Right atrium auricular region (tissue), 2 donors: ENCODE results near the gene TRANK1. TPM values are rescaled to one million over a fixed set of nuclear protein-coding genes. Genes with fewer than 3 reads are reported as not detected.

Source experiments
- DNase-seq: peaks from one replicate; pipeline ENCODE4 v3.0.0-alpha.2; 2019; ENCODE audit warnings: low spot score
- H3K27ac ChIP-seq, 2 donors: fragments of 200-600 bp; sonication (generic); 1 replicate in 1 of 2; 2 replicates in 1 of 2; pipeline ENCODE4 v1.5.1; 2016 to 2019
- H3K27me3 ChIP-seq, 2 donors: fragments of 200-600 bp; sonication (generic); one replicate each; pipeline versions ENCODE4 v1.5.1 to v1.6.0; 2017 to 2019
- H3K36me3 ChIP-seq: fragments of 200-600 bp; sonication (generic); one replicate; pipeline ENCODE4 v1.5.1; 2016
- H3K4me1 ChIP-seq, 2 donors: fragments of 200-600 bp; sonication (generic); one replicate each; pipeline versions ENCODE4 v1.5.1 to v1.6.0; 2017 to 2019
- H3K4me3 ChIP-seq, 2 donors: fragments of 200-600 bp; sonication (generic); 1 replicate in 1 of 2; 2 replicates in 1 of 2; pipeline ENCODE4 v1.5.1; 2017 to 2019; ENCODE audit warnings: mild to moderate bottlenecking in 1 of 2, moderate library complexity in 1 of 2
- H3K9me3 ChIP-seq, 2 donors: fragments of 200-600 bp; sonication (generic); one replicate each; pipeline ENCODE4 v1.5.1; 2019
- total RNA-seq, 2 donors: library from RNA; depleted of rRNA; stranded (reverse); fragments of >200 nt; gene quantifications; one replicate each; pipeline ENCODE4 v1.1.0, GENCODE V29; 2016
- TF ChIP-seq, protein P1 (sequence below), 2 donors: fragments of 200-600 bp; sonication (generic); IDR thresholded peaks; one replicate each; pipeline ENCODE4 v1.5.1; 2019; ENCODE audit warnings: antibody characterized with exemption in 2 of 2

The TRANK1 gene
- total RNA-seq, 2 donors from 2014 or later, result 5.7 to 10.3 TPM

DNA sequence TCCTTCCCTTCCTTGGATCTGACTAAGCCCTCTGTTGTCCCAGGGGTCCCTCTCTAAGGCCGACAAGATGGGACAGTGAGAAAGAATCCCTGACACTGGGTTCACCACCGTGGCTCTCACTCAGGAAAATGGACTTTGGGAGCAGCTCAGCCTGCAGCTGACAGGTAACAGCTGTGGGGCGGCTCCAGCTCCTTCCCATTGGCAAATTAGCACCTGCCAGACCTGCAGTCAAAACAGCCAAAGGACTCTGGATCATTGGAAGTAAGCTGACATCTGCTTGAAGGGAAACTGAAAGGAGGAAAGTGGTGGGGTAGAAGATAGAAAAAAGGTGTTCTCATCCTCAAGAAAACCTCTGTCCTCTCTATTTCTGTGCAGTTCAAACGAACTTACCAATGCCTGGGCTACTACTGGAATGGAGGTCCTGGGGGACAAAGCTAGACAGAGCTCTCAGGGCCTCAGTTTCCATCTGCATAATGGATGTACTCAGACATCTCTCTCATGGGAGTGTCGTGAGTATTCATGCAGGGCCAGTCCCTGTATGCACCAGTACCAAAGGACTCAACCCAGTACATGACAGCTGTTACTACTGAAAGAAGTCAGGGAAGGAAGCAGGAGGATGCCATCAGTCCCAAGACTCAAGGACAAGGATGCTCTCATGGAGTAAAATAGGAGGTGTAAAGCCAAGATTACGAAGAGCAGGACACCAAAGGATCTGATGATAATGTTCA is 126.9 kb downstream of the TRANK1 start:
- no peak for DNase-seq
- Histone ChIP-seq H3K4me3 (no peak overlapping the region), H3K27me3 (no peaks in the 10 kb centered on the region), H3K9me3 (no peaks in the 10 kb centered on the region), H3K4me1 (peaks cover 0 to 23% of the 10 kb centered on the region in 2 donors), H3K36me3 (no peaks in the 10 kb centered on the region), H3K27ac (no peak overlapping the region)
- TF ChIP-seq, protein P1, sequence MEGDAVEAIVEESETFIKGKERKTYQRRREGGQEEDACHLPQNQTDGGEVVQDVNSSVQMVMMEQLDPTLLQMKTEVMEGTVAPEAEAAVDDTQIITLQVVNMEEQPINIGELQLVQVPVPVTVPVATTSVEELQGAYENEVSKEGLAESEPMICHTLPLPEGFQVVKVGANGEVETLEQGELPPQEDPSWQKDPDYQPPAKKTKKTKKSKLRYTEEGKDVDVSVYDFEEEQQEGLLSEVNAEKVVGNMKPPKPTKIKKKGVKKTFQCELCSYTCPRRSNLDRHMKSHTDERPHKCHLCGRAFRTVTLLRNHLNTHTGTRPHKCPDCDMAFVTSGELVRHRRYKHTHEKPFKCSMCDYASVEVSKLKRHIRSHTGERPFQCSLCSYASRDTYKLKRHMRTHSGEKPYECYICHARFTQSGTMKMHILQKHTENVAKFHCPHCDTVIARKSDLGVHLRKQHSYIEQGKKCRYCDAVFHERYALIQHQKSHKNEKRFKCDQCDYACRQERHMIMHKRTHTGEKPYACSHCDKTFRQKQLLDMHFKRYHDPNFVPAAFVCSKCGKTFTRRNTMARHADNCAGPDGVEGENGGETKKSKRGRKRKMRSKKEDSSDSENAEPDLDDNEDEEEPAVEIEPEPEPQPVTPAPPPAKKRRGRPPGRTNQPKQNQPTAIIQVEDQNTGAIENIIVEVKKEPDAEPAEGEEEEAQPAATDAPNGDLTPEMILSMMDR (IDR thresholded peaks at IDR 0.05), result no peak

DNA sequence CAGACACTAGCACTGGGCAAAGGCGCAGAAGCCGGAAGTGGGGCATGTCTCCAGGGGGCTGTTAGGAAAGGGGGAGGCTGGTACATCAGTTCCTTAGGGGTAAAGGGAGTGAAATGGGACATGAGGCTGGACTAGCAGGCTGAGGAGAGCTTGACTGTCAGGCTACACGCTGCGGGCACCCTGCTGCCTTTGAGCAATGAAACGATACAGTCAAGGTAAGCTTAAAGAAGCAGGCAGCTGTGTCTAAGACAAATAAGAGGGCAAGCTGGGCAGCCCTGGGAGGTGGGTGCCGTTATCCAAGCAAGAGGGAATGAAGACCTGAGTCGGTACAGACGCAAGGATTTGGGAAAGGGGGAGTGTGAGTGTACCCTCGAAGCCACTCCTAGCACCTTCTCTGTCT is 129.5 kb downstream of the TRANK1 start:
- Histone ChIP-seq H3K27ac (no peak overlapping the region), H3K27me3 (no peaks in the 10 kb centered on the region), H3K4me3 (no peak overlapping the region), H3K36me3 (no peaks in the 10 kb centered on the region), H3K4me1 (peaks cover 0 to 23% of the 10 kb centered on the region in 2 donors), H3K9me3 (no peaks in the 10 kb centered on the region)
- DNase-seq, result no peak
- TF ChIP-seq, protein P1 (IDR thresholded peaks at IDR 0.05), result no peak

DNA sequence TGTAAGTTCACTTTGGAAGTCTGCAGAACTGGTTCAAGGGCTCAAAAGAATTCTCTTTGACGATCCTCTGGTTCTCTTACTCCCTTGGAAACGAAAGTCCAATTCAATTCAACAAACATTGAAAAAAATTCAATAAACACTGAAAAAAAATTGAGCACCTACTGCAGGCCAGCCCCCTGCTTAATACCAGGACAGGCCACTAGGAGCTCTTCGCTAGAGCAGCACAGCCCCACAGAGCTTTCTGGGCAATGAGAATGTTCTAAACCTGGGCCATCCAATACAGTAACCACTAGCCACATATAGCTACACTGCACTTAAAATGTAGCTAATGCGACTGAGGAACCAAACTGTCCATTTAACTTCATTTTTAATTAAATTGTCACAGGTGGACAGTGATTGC is 130.1 kb downstream of the TRANK1 start:
- Histone ChIP-seq H3K4me1 (peaks cover 0 to 23% of the 10 kb centered on the region in 2 donors), H3K27me3 (no peaks in the 10 kb centered on the region), H3K4me3 (no peak overlapping the region), H3K27ac (no peak overlapping the region), H3K36me3 (no peaks in the 10 kb centered on the region), H3K9me3 (no peaks in the 10 kb centered on the region)
- DNase-seq, result no peak
- TF ChIP-seq, protein P1 (IDR thresholded peaks at IDR 0.05), result peak in 1 of 2 donors; percentile 26

DNA sequence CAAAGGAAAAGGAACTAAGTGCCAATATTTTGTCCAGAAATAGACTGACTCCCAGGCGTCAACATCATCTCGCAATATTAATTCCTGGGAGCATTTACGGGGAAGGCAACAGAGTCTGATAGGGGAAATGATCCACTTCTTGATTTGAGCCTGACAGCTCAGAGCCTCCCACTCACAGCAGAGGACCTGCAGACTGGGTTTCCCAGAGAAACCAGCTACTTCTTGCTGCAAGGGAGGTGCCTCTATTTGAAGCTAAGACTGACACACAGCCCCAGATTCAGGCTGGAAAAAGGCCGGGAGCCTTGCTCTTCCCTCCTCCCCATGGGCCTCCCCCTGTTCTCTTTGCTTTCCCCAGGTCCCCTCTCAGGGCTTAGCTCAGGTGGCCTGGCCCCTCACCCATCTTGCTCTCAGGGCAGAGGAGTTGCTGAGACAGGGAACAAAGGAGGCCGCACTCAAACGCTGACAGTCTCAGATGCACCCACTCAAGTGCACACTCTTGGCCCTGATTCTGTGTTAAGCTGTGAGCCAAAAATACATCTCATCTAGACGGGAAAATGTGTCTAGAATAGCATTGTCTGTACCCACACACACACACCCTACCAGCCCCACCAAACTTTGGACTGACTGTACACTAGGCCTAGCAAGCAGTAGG is 130.7 kb downstream of the TRANK1 start:
- no peak overlapping the region for H3K4me3 ChIP-seq
- no peaks in the 10 kb centered on the region for H3K9me3 ChIP-seq
- H3K27me3 ChIP-seq, result no peaks in the 10 kb centered on the region
- H3K4me1 ChIP-seq, result peaks cover 0 to 23% of the 10 kb centered on the region in 2 donors
- H3K36me3 ChIP-seq, result no peaks in the 10 kb centered on the region
- H3K27ac ChIP-seq, result no peak overlapping the region
- TF ChIP-seq, protein P1 (IDR thresholded peaks at IDR 0.05), result no peak
- DNase-seq, result no peak

DNA sequence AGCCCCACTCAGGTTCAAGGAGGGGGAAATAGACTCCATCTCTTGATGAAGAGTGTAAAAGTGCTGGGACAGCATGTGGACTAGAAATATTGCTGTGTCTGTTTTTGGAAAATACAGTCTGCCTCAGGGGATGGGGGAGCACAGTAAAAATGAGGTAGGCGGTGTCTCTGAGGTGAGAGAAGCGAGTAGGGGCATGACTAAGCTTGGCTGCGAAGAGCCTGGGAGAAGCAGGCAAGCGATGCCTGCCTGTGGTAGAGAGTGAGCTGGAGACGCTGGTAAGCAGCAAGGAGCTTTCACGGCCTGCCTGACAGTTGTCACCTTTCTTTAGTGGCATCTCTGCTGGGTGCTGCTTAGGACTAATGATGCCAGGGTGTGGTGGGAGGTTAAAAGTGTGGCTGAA is 131.5 kb downstream of the TRANK1 start:
- H3K4me1 ChIP-seq, result peaks cover 0 to 23% of the 10 kb centered on the region in 2 donors
- no peak overlapping the region for H3K4me3 ChIP-seq
- TF ChIP-seq, protein P1 (IDR thresholded peaks at IDR 0.05), result no peak
- no peak for DNase-seq
- H3K9me3 ChIP-seq, result no peaks in the 10 kb centered on the region
- no peaks in the 10 kb centered on the region for H3K36me3 ChIP-seq
- no peaks in the 10 kb centered on the region for H3K27me3 ChIP-seq
- H3K27ac ChIP-seq, result no peak overlapping the region
